HG03558 (cell line): ENCODE measurements around the gene CACNA1F.

ENCODE experiments used
- ATAC-seq: cut with Tn5 transposase; IDR thresholded peaks from one replicate; pipeline ENCODE4 v1.9.1; 2021; ENCODE audit warnings: moderate number of reproducible peaks; ENCODE audit not compliant: unreplicated experiment; ENCODE audit errors: extremely low read depth

CACNA1F gene

DNA sequence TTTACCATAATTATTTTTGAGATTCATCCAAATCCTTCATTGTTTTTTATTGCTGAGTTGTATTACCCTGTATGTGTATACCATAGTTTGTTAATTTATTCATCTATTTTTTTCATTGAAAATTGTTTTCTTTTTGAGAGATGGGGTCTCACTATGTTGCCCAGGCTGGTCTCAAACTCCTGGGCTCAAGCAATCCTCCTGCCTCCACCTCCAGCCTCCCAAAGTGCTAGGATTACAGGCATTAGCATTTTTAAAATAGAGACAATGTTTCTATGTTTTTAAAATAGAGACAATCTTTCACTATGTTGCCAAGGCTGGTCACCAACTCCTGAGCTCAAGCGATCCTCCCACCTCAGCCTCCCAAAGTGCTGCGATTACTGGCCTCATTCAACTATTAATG, 72.2 kb downstream of the CACNA1F start:
- ATAC-seq, result no peak

DNA sequence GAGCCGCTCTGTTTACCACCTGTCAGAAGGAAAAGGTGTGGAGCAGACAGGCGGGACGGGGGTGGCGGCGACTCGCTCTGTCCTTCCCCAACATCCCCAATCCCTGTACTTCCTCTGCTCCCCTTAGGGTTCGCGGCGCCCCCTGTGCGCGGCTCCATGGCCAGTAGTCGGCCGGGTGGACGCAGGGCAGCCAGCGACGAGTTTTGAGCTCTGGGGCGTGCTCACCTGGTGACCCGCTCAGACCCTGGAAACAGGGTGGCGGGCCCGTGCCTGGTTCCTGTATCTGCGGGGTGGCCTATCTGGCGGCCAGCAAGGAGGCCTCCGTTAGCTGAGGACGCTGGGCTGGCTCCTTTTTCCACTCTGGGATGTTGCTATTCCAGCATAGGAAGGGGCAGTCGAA, 75.9 kb downstream of the CACNA1F start:
- ATAC-seq, result no peak

DNA sequence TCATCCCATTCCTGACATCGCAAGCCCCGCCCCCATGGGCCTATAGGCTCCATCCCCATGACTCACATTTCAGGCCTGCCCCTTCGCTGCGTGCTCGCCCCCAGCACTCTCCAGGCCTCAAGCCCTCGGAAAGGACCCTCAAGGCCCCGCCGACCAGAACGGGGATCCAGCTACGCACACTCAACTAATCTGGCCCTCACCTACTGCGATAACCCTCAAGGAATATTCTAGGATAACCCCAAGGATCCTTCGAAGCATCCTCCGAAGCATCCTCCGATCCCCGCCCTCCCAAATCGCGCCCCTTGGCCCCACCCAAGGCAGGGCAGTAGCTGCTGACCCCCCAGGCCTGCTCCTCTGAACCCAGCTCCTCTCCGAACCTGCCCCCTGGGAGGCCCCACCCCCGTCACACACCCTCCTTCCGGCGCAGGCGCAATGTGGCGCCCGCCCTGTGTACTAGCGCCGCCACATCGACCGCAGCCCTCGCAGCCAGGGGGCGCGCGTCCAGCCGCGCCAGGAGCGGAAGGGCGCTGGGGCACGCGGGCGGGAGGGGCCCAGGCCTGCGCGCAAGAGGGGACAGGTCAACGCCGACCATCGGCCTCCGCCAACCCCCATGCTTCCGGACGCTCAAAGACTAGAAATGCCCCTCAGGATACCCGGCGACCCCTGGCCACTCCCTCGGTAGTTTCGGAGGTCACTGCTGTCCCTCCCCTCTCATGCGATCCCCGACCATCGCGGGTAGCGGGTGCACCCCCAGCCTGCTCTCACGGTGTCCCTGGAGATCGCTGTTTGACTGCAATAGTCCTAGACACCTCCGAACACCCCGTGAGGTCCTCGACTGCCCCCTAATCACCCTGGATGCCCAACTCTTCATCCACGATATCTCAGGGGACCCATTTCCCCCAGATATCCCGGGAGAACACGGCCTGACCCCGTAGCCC, 77.0 kb downstream of the CACNA1F start:
- ATAC-seq, result peak; percentile 69

DNA sequence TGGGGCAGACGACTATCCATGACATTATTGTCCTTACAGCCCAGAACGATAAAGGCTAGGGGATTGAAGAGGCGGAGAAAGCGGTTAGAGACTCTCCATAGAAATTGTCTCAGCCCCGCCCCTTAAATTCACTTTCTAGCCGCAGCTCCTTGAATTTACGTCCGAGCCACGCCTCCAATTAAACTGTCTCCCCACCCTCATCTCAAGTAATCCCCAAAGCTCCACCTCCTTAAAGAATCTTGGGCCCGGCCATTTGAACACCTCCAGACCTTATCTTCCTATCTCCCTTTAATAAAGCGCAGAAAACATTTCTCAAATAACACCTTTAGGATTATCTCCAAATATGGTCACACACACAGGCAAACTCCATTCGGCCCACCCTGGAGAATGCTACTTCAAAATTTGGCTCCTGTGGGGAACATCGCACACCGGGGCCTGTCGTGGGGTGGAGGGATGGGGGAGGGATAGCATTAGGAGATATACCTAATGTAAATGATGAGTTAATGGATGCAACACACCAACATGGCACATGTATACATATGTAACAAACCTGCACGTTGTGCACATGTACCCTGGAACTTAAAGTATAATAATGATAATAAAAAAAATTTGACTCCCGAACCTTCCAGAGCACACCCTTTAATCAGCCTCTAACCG, 77.8 kb downstream of the CACNA1F start:
- ATAC-seq, result no peak
